Stimulated activated CD4-positive, alpha-beta T cell treated with anti-CD3 and anti-CD28 coated beads, Interleukin-12 subunit alpha, Interleukin-12 subunit beta, amount 100 ng/mL, for 48 hours (primary cell): ENCODE data around the gene CYP27B1.

Experiments
- DNase-seq, 3 donors: peaks; one replicate each; pipeline ENCODE4 v3.0.0-alpha.2; 2020; ENCODE audit warnings: low read depth in 2 of 3, low spot score in 1 of 3

CYP27B1 gene, protein sequence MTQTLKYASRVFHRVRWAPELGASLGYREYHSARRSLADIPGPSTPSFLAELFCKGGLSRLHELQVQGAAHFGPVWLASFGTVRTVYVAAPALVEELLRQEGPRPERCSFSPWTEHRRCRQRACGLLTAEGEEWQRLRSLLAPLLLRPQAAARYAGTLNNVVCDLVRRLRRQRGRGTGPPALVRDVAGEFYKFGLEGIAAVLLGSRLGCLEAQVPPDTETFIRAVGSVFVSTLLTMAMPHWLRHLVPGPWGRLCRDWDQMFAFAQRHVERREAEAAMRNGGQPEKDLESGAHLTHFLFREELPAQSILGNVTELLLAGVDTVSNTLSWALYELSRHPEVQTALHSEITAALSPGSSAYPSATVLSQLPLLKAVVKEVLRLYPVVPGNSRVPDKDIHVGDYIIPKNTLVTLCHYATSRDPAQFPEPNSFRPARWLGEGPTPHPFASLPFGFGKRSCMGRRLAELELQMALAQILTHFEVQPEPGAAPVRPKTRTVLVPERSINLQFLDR

DNA sequence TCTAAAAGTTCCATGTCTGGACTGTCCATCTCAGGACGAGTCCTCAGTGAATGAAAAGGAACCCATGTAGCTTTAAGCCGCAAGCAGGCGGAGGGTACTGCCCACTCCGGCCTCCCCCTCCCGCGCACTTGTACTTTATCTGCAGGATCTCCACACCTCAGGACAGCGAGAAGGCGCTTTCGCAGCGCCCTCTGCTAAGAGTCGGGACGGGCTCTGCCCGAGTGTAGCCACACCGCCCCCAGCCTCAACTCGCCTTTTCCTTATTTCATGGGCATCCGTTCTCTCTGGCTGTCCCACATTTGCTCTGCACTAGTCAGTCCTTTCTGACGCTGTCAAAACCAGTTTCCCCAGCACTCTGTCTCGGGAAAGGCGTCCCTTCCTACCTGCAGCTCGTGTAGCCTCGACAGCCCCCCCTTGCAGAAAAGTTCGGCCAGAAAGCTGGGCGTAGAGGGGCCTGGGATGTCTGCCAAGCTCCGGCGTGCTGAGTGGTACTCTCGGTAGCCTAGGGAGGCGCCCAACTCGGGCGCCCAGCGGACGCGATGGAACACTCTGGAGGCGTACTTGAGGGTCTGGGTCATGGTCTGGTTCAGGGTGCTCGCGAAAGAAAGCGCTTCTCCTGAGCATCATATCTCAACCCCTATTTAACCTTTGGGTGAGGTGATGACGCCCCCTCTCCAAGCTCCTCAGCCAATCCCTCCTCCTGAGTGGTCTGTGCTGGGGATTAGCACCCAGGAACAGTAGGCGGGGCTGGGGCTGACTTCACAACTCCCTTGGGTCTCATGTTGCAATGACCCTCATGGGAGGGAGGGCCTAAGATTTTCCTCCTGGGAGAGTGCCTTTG, at the start of gene CYP27B1:
Gene CYP27B1, minus strand, starts transcription at position 615 of the 841 bp plus-strand sequence. Its CDS starts 37 bp downstream, at position 578.
- no peak for DNase-seq

DNA sequence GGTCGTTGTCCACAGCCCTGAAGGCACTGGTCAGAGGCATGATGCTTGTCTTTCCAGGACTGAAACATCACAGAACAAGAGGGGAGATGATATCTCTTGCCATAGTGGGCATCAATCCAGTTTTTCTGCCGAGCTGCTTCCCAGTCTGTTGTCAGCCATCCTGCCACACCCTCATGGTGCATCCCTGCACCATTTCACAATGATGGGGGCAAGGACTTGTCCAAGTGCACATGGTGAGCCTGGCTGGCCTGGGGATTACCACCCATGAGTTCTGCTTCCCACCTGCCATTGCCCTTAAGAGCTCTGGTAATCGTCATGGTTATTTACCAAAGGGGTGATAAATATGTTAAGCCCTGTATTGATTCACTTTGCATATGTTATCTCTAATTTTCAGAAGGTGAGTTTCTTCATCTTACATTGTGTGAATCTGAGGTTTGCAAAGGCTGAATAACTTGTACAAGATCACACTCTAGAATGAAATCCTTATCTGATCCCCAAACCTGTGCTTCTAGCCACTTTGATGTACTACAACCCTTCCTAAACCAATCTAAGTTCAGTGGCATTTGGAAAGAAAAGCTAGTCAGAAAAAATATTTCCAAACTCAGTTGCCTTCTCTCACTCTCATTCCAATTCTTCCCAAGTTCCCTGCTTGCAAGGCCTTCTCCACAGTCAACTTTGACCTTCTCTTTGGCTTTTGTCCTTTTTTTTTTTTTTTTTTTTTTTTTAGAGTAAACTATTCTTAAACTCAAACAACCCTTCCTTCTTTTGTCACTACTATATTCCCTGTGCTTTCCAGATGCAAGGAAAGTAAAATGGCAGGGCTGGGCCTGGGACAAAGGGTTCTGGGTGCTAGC, 49.4 kb upstream of the CYP27B1 start:
- DNase-seq = no peak

GRCh38 chr12:57815177-57816000, 48.5 kb upstream of the CYP27B1 start:
- no peak for DNase-seq

DNA sequence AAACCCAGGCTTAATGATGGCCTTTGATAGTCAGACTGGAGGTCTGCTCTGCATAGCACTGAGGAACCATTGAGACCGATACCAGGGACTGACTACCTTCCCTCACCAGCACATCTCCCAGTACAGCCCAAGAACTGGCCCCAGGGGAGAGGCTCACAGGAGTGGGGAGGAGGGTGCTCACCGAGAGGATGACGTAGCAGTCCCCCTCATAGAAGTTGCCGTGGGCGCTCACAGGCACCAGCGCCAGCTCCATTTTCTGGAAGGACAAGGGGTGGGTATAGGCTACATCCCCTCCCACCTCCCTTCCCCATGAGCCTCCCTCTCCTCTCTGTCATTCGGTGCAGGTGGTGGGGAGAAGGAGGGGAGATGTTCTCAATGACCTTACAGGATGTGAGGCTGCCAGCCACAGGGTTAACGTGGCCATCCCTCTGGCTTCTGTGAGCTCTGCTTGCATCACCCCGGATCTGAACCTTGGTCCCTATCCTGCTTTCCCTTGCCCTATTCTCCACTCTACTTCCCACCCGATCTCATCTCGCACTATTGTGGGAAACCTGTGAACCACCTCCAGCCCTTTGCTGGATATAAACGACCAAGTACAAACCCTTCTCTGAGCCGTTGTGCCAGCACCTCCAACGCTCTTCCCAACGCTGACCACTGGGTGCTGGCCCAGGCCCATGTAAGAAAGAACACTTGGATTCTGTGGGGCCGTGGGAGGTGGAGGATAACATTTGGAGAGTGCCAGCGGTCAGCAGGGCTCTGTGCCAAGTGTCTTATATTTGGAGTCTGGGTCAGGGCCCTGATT, 47.3 kb upstream of the CYP27B1 start:
- DNase-seq = no peak

DNA sequence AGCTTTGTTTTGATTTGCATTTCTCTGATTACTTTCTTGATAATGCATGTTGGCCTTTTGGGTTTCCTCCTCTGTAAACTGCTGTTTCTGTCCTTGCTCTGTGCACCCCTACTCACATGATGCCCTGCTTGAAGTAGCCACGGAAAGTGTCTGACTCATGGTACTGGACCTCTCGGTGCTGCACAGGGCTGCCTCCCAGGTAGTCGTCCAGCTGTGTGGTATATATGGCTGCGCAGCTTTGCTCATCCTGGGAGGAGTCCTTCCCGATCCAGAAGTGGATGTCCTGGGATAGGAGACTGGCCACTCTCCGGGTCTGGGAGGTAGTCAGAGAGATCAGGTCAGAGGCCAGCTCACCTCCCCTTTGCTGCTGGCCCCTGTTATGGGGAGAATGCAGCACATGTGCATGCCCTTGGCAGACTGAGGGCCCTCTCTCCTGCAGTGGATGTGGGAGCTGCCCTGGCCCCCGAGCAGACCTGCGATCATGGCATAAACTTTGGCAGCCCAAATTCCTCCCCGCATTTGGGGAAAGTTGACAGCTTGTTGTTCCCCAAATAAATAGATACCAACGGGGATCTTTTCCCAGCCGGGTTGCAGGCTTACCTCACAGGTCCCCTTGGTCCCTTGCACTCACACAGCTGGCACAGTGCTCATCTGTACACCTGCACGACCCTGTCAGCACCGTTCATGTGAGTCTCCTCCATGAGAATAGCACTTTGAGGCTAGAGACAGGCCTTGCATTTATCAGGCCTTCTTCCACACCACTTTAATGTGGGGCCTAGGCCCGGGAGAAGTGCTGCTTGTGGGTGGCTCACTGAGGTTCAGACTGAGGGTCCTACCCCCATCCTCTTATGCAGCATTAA, 46.5 kb upstream of the CYP27B1 start:
- no peak for DNase-seq

DNA sequence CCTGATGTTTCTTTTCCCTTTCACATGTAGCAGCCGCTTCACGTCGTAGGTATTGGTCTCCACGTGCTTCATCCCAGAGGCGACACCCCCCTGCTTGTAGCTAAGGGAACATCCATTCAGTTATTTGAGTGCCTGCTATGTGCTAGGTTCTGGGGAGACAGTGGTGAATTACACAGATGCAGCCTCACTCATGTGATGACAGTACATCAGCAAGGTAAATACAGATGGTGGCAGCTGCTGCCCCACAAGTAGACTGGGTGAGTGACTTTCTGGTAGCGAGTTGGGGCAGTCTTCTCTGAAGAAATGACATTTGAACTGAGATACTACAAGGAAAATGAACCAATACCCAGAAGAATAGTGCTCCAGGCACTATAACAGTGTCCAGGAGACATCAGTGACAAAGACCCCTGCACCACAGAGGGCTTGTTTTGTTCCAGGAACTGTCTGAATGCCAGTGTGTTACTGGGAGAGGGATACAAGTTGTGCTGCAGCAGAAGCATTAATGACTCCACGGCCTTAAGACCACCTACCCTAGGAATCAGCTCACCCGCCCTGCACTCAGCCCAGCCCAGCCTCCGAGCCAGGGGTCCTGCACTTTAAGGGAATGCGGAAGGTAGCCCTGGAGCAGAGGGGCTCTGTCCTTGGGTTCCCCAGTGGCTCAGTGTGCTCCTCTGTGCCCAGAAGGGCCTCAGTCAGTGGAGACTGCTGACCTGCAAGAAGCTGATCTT, 44.3 kb upstream of the CYP27B1 start:
- no peak for DNase-seq

GRCh38 chr12:57810450-57810849, 43.6 kb upstream of the CYP27B1 start:
- DNase-seq = no peak

GRCh38 chr12:57809425-57809824, 42.5 kb upstream of the CYP27B1 start:
- no peak for DNase-seq

DNA sequence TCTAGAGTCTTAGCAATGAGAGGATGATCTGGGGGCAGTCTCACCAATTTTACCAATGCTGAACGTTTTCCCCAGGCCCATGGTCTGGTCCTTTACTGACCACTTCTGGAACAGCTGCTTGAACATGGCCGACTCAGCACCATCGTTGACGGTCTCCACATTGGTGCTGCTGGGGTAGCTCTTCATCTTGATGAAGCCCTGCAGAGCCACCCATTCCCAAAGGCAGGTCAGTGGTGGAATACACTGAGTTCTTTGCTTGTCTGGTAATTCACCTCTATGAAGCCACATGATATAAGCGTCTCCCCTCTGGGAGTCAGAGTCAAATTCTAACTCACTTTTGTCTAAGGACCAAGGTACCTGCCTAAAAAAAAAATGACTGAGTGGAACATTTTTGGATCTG, 41.5 kb upstream of the CYP27B1 start:
- no peak for DNase-seq

- DNase-seq = no peak
These were observed 40.4 kb upstream of the CYP27B1 start for GRCh38 chr12:57807285-57807684.

GRCh38 chr12:57806677-57807076, 39.8 kb upstream of the CYP27B1 start:
- DNase-seq = no peak

DNA sequence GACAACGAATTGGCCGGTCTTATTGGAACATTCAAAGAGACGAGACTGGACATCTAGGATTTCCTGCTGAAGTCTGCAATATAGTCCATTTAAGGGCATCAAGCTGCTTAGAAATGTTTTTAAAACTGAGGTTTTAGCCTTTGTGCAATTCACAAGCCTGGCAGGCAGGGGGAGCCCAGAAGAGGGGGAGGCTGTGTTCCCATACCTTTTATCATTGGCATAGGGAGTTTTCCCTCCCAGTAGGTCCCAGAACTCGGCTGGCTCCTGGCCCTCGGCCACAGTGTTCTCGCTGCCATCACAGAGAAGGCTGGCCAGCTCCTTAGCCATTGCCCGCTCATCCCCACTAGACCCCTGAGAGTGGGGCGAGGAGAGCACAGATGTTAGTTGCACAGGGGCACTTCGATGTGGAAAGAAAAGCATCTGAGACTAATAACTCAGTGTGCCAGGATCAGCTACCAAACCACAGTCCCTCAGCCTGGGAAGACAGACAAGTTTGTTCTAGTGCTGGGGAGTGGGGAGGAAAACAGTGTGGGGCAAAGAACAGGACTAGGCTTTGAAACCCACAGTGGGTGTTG, 36.5 kb upstream of the CYP27B1 start:
- peak in 2 of 3 donors; percentile 9 to 21 for DNase-seq

GRCh38 chr12:57802607-57803006, 35.7 kb upstream of the CYP27B1 start:
- no peak for DNase-seq

DNA sequence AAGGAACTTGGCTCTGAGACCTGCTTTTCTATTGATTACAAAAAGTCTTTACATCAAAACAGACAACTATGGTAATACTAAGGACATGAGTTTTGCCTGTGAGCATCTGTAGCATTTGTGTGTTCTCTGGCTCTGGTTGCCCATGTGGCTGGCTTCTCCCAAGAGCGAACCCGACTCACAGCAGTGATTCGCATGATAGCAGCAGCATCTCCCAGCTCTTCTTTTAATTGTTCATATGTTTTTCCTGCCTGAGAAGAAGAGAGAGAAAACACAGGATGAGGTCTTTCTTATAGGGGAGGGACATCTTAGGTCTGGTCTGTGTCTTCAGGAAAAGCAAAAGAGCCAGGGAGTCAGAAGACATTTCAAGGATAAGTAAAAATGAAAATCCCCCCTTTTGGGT, 34.1 kb upstream of the CYP27B1 start:
- DNase-seq = no peak

- no peak for DNase-seq
These were observed 31.1 kb upstream of the CYP27B1 start for GRCh38 chr12:57797933-57798332.

DNA sequence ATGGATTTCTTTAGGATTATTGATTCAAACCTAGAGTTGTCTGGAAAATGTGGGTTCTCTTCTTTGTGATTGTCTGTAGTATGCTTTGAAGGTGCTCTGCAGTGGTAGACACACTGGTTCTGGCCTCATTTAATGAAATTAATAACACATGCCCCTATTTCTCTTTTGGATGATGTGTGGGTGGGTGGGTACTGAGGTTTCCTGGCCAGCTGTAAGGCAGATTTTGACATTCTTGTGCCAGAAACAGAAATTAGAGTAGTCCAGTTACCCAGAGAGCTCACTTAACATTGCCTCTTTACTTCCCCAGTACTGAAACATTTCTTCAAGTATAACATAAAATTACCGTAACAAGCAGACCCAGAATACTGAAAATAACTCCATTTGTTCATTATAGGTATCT, 30.1 kb upstream of the CYP27B1 start:
- no peak for DNase-seq

DNA sequence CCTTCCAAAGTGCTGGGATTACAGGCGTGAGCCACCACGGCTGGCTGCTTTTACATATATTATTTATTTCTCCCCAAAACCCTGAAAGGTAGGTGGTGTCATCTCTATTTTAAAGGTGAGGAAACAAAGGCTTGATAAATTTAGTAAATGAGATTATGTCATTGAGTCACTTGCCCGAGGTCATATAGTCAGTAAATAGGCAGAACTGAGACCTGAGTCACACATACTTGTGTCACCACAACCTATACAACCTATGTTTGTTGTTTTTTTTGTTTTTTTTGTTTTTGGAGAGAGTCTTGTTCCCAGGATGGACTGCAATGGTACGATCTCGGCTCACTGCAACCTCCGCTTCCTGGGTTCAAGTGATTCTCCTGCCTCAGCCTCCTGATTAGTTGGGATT, 28.5 kb upstream of the CYP27B1 start:
- DNase-seq = no peak
